Prostate gland (tissue), 2 donors: Measurements from ENCODE around the gene NINJ1. TPM values are rescaled to one million over a fixed set of nuclear protein-coding genes. Genes with fewer than 3 reads are reported as not detected.

Experiments
- DNase-seq: peaks from one replicate; pipeline ENCODE4 v3.0.0-alpha.2; 2019; ENCODE audit warnings: low spot score
- H3K27ac ChIP-seq, 2 donors: fragments of 200-600 bp; sonication (generic); 2 replicates each; pipeline ENCODE4 v1.5.1; 2017 to 2019
- H3K27me3 ChIP-seq: fragments of 200-600 bp; sonication (generic); replicated peaks from 2 replicates; pipeline ENCODE4 v1.5.1; 2019; ENCODE audit not compliant: insufficient read depth
- H3K36me3 ChIP-seq, 2 donors: fragments of 200-600 bp; sonication (generic); 1 replicate in 1 of 2; 2 replicates in 1 of 2; pipeline versions ENCODE4 v1.5.1 to v1.8.1; 2017 to 2019
- H3K4me1 ChIP-seq: fragments of 200-600 bp; sonication (generic); replicated peaks from 2 replicates; pipeline ENCODE4 v1.5.1; 2019
- H3K4me3 ChIP-seq, 2 donors: fragments of 200-600 bp; sonication (generic); 2 replicates each; pipeline ENCODE4 v1.5.1; 2017 to 2019
- H3K9me3 ChIP-seq: fragments of 200-600 bp; sonication (generic); 2 replicates; pipeline ENCODE4 v1.5.1; 2017
- POLR2A ChIP-seq: fragments of 450-650 bp; IDR thresholded peaks from one replicate; pipeline ENCODE4 v1.6.1; 2016; ENCODE audit warnings: antibody characterized with exemption, mild to moderate bottlenecking
- POLR2AphosphoS5 ChIP-seq: sonication (generic); formaldehyde crosslinking; IDR thresholded peaks from one replicate; pipeline ENCODE4 v1.6.1; 2017; ENCODE audit warnings: antibody characterized with exemption
- WGBS: methylation state at CpG from one replicate; pipeline ENCODE4 v1.1.5; 2018; 5-methylcytosine and 5-hydroxymethylcytosine counted together
- intact Hi-C: fragments of 100-400 bp; cut with DNase I; formaldehyde crosslinking; loops from one replicate; pipeline ENCODE4 v1.14.2; 2022
- total RNA-seq, 2 donors: library from RNA; depleted of rRNA; stranded (reverse); fragments of >200 nt; gene quantifications; one replicate each; pipeline ENCODE4 v1.1.0, GENCODE V29; 2016
- TF ChIP-seq, protein P1 (sequence below), 4 experiments: fragments of 200-600 bp in 2 of 4; fragments of 450-650 bp in 2 of 4; sonication (generic) in 2 of 4; IDR thresholded peaks; 1 replicate in 3 of 4; 2 replicates in 1 of 4; pipeline ENCODE4 v1.5.1; 2016 to 2019; ENCODE audit warnings: antibody characterized with exemption in 4 of 4, mild to moderate bottlenecking in 2 of 4, moderate library complexity in 2 of 4

Gene NINJ1
- total RNA-seq, 2 donors from 2014 or later = 139 to 183 TPM

DNA sequence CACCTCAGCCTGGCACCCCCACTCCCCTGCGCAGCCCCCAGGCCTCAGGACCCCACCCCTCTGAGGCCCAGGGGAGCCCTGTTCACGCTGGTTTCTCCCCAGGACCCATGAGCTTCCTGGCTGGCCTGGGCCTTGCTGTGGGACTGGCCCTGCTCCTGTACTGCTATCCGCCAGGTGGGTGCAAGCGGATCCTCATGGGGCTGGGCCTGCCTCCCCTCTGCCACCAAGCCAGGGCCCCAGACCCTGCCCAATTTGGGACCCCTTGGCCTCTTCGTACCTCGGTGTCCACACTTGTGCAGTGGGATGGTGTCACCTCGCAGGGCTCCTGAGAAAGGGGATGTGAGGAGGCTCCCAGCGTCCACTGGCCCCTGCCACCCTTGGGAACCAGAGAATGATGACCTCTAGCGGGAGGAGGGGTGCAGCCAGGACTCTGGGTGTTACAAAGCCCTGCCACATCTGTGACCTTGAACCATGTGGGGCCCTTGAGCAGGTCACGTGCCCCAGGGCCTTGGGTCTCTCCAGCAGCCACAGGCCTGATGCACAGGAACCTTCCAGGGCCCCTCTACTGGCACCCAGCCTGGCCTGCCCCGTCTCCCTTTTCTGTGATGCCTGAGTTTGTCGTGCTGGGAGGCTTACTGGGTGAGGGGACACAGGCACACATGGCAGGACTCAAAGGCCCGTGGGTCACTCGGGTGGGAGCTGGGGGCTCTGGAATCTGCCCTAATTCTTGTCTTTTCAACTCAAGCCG lies 21.8 kb downstream of the NINJ1 start:
- Histone ChIP-seq H3K27me3 (no peaks in the 10 kb centered on the region), H3K36me3 (peaks cover 0 to 4% of the 10 kb centered on the region in 2 donors), H3K4me1 (no peaks in the 10 kb centered on the region), H3K9me3 (no peaks in the 10 kb centered on the region), H3K27ac (no peak overlapping the region), H3K4me3 (no peak overlapping the region)
- TF ChIP-seq, protein P1, sequence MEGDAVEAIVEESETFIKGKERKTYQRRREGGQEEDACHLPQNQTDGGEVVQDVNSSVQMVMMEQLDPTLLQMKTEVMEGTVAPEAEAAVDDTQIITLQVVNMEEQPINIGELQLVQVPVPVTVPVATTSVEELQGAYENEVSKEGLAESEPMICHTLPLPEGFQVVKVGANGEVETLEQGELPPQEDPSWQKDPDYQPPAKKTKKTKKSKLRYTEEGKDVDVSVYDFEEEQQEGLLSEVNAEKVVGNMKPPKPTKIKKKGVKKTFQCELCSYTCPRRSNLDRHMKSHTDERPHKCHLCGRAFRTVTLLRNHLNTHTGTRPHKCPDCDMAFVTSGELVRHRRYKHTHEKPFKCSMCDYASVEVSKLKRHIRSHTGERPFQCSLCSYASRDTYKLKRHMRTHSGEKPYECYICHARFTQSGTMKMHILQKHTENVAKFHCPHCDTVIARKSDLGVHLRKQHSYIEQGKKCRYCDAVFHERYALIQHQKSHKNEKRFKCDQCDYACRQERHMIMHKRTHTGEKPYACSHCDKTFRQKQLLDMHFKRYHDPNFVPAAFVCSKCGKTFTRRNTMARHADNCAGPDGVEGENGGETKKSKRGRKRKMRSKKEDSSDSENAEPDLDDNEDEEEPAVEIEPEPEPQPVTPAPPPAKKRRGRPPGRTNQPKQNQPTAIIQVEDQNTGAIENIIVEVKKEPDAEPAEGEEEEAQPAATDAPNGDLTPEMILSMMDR (IDR thresholded peaks at IDR 0.05) = no peak
- no peak for TF ChIP-seq POLR2A
- TF ChIP-seq POLR2AphosphoS5 = no peak
- no peak for DNase-seq
- WGBS = 89% methylated on average over 15 of the region's 15 CpGs
- intact Hi-C loops = loop anchor here (5.0 kb wide), 1 partner anchor 195 kb away; no protein-coding TSS in a partner anchor

GRCh38 chr9:93111371-93112115 lies 22.5 kb downstream of the NINJ1 start:
- H3K27me3 ChIP-seq = no peaks in the 10 kb centered on the region
- no peak overlapping the region for H3K27ac ChIP-seq
- no peaks in the 10 kb centered on the region for H3K9me3 ChIP-seq
- no peak for DNase-seq
- no peaks in the 10 kb centered on the region for H3K4me1 ChIP-seq
- H3K4me3 ChIP-seq = no peak overlapping the region
- TF ChIP-seq, protein P1 (IDR thresholded peaks at IDR 0.05) = no peak
- TF ChIP-seq POLR2A (no peak), POLR2AphosphoS5 (no peak)
- WGBS = 83% methylated on average over 15 of the region's 18 CpGs
- H3K36me3 ChIP-seq = peaks cover 0 to 4% of the 10 kb centered on the region in 2 donors
- intact Hi-C loops = loop anchor here (5.0 kb wide), 1 partner anchor 196 kb away; no protein-coding TSS in a partner anchor

- intact Hi-C loops = loop anchor here (5.0 kb wide), 1 partner anchor 196 kb away; no protein-coding TSS in a partner anchor
- Histone ChIP-seq H3K9me3 (no peaks in the 10 kb centered on the region), H3K36me3 (peaks cover 0 to 4% of the 10 kb centered on the region in 2 donors), H3K4me1 (no peaks in the 10 kb centered on the region), H3K4me3 (no peak overlapping the region), H3K27me3 (no peaks in the 10 kb centered on the region), H3K27ac (no peak overlapping the region)
- DNase-seq = no peak
- TF ChIP-seq, protein P1 (IDR thresholded peaks at IDR 0.05) = no peak
- no peak for TF ChIP-seq POLR2AphosphoS5
- TF ChIP-seq POLR2A = no peak
- WGBS = 86% methylated on average over 11 of the region's 11 CpGs
These were observed 23.1 kb downstream of the NINJ1 start for GRCh38 chr9:93111001-93111370.

DNA sequence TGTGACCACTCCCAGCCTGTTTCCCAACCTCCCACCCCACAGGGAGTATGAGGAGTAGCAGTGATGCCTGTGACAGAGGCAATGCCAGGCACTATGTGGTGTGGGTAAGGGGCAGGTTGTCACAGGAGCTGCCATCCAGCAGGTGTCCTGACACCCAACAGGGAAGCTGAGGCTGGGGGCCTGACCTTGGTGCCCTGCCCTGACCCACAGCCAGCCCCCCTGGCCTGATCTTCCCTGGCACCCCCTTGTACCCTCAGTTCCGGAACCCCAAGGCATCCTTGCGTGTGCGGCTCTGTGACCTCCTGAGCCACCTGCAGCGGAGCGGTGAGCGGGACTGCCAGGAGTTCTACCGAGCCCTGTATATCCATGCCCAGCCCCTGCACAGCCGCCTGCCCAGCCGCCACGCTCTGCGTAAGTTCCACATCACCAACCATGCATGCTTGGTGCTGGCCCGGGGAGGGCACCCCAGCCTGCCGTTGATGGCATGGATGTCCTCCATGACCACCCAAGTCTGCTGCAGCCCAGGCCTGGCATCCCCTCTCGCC lies 23.7 kb downstream of the NINJ1 start:
- no peak for DNase-seq
- Histone ChIP-seq H3K9me3 (no peaks in the 10 kb centered on the region), H3K36me3 (peaks cover 0 to 4% of the 10 kb centered on the region in 2 donors), H3K4me3 (no peak overlapping the region), H3K4me1 (no peaks in the 10 kb centered on the region), H3K27ac (no peak overlapping the region), H3K27me3 (no peaks in the 10 kb centered on the region)
- TF ChIP-seq, protein P1 (IDR thresholded peaks at IDR 0.05) = no peak
- TF ChIP-seq POLR2A = no peak
- no peak for TF ChIP-seq POLR2AphosphoS5
- WGBS = 93% methylated on average over 14 of the region's 14 CpGs
- intact Hi-C loops = loop anchor here (5.0 kb wide), 1 partner anchor 197 kb away; no protein-coding TSS in a partner anchor
